GM19025 (cell line): Measurements from ENCODE around the gene CHST10.
"Not testable (repeated sequence)": the region's sequence is repeated elsewhere in the genome, so short reads cannot be mapped to it uniquely, and the experiment has no call there.

Experiments used
- ATAC-seq: cut with Tn5 transposase; IDR thresholded peaks from one replicate; pipeline ENCODE4 v1.9.1; 2021; ENCODE audit warnings: mild to moderate bottlenecking, low read depth, moderate library complexity; ENCODE audit not compliant: unreplicated experiment

Gene CHST10

DNA sequence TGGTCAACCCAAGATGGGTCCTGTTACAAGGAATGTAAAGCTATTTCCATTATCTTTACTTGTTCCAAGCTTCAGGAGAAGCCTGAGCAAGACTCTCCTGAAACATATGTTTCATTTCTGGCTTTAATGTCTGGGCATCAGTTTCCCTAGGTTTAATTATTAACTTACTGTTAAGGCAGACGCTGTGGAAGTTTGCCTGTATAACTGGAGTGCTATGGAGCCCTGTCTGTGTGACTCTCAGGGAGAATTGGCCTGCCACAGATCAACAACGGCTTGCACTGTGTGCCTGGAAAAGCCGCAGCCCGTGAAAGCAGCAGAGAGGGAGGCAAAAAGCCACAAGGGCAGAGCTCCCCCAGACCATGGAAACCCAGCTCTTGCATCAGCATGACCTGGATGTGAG is 73.0 kb downstream of the CHST10 start:
- no peak for ATAC-seq

DNA sequence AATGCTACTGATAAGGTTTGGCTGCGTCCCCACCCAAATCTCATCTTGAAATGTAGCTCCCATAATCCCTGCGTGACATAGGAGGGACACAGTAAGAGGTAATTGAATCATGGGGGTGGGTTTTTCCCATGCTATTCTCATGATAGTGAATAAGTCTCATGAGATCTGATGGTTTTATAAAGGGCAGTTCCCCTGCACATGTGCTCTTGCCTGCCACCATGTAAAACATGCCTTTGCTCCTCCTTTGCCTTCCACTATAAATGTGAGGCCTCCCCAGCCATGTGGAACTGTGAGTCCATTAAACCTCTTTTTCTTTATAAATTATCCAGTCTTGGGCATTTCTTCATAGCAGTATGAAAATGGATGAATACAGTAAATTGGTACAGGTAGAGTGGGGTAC is 75.0 kb downstream of the CHST10 start:
- ATAC-seq = not testable (repeated sequence)
